HG03520 (cell line): Measurements from ENCODE around the gene LIN7B.
"Not testable (repeated sequence)": the region's sequence is repeated elsewhere in the genome, so short reads cannot be mapped to it uniquely, and the experiment has no call there.

Experiments used
- ATAC-seq: cut with Tn5 transposase; IDR thresholded peaks from one replicate; pipeline ENCODE4 v1.9.1; 2021; ENCODE audit warnings: mild to moderate bottlenecking, moderate library complexity; ENCODE audit not compliant: unreplicated experiment

Gene LIN7B

GRCh38 chr19:49141352-49141751 is 27.2 kb downstream of the LIN7B start:
- no peak for ATAC-seq

GRCh38 chr19:49142866-49143335 is 28.7 kb downstream of the LIN7B start:
- ATAC-seq: no peak

GRCh38 chr19:49145573-49146407 is 31.6 kb downstream of the LIN7B start:
- ATAC-seq: no peak

GRCh38 chr19:49146408-49146770 is 32.2 kb downstream of the LIN7B start:
- not testable (repeated sequence) for ATAC-seq

GRCh38 chr19:49148044-49148682 is 34.0 kb downstream of the LIN7B start:
- ATAC-seq: no peak

GRCh38 chr19:49148784-49149651 is 34.8 kb downstream of the LIN7B start:
- ATAC-seq: no peak

GRCh38 chr19:49149652-49150105 is 35.5 kb downstream of the LIN7B start:
- no peak for ATAC-seq

GRCh38 chr19:49150106-49150943 is 36.2 kb downstream of the LIN7B start:
- no peak for ATAC-seq

- no peak for ATAC-seq
These were observed 36.7 kb downstream of the LIN7B start for GRCh38 chr19:49150944-49151243.

- ATAC-seq: no peak
These were observed 37.3 kb downstream of the LIN7B start for GRCh38 chr19:49151267-49152118.

GRCh38 chr19:49152119-49152550 is 38.0 kb downstream of the LIN7B start:
- no peak for ATAC-seq

- ATAC-seq: no peak
These were observed 39.1 kb downstream of the LIN7B start for GRCh38 chr19:49153167-49153809.

GRCh38 chr19:49154279-49154678 is 40.1 kb downstream of the LIN7B start:
- no peak for ATAC-seq

- ATAC-seq: no peak
These were observed 41.0 kb downstream of the LIN7B start, which contains the start of gene HRC for GRCh38 chr19:49155005-49155819. Gene HRC (minus strand): TSS chr19:49155396. CDS start chr19:49155237, 159 bp downstream.

- no peak for ATAC-seq
These were observed 41.7 kb downstream of the LIN7B start for GRCh38 chr19:49155820-49156346.

- no peak for ATAC-seq
These were observed 43.5 kb downstream of the LIN7B start, which contains the start of gene TRPM4 for GRCh38 chr19:49157445-49158224. Gene TRPM4 (plus strand): TSS chr19:49157792. CDS start chr19:49157867, 75 bp downstream.
